HL-60/S4 treated with phorbol 12-myristate 13-acetate at 8.2 ng/mL for 4 days and 3 days (cell line): ENCODE measurements around the gene RAD51B.

Experiments used
- in situ Hi-C: fragments of 300-500 bp; cut with MboI; formaldehyde crosslinking; loops from 2 replicates; pipeline ENCODE4 v1.15.0; 2022; ENCODE audit warnings: low sequenced_read_pairs

Gene RAD51B

DNA sequence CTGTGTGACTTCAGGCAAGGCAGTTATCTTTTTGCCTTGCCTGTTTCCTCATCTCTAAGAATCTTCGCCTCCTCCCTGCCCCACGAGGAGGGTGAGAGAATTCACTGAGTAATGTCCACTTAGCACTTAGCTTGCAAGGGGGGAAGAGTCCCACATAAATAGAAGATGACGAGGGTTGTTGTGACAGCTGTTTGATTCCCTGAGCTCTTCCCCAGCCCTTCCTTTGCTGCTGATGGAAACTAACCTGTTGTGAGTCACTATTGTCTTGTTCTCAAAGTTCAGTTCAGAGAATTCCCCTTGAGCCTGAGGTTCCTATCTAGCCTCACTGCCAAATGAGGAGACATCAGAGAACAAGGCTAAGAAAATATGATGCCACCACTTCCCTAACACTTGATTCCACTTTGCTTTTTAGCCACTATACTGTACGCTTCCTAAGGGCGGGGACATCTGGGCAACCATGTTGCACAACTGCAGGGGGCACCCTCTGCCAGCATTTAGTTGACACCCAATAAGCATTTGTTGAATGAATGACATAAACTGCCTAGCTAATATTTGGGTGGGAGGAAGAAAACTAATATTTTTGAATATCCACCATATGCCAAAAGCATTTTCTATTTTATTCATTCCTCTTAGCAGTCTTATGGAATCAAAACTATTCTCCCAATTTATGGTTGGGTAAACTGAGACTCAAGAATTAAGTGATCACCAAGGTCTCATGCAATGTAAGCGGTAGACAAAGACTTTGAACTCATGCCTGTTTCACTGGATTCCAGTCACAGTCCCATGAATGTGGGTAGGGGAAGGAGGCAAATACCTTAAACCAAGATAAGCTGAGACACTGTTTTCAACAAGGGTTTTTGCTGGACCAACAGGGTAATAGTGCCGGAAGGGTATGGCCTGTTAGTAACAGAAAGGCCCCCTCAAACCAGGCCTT, 895.7 kb downstream of the RAD51B start:
- in situ Hi-C loops, result no loop called here

DNA sequence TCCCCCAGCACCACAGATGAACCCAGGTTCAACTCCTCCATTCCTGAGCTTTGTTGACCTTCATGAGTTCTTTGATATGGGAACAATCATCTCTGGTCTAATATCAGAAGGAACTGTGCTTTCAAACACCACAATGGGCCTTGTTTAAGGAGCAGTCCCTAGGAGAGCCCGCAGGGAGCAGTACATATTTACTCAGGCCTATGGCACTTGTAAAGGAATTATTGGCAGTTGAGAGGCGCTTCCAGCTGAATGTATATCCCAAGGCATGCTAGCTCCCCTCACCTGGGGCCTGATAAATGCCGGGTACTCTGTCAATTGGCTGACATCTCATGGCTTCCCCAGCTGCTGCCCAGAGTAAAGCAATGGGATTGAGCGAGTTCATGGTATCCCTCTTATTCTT, 897.1 kb downstream of the RAD51B start:
- in situ Hi-C loops, result no loop called here

DNA sequence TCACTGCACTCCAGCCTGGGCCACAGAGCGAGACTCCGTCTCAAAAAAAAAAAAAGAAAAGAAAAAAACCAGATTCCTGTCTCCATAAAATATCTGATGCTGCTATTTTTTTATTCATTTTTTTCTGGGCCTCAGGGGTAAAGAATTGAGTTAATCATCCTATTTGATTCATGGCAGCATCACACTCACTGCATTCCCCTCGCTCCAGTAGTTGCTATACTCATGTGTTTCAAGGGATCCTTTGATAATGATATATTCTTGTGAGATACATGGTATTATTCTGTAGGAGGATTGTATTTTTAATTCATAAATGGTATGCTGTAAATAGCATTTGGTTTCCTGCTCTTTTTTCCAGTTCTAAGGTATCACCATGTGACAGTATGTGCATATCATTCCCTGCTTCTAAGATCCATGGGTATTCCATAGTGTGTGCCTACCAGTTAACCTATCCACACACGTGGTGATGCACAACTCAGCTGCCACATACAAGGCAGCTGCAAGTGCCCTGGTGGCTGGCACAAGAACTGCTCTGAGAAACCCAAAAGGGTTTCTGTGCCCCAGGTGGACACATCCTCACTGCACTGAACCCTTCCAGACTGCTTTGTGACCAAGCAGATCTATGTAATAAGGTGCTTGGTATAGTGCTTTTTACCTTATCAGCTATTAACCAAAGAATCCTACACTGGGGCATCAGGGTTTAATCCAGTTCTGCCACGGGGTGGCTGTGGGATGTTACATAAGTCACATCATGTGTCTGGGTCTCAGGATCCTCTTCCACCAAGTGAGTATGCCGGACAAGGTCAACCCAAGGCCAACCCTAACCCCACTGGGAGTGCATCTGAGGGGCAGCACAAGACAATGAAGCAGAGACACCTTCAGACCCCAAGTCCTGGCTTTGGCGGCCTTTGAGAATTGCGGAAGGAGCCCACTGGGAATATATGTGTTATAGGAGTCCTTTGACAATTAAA, 898.7 kb downstream of the RAD51B start:
- in situ Hi-C loops, result no loop called here

DNA sequence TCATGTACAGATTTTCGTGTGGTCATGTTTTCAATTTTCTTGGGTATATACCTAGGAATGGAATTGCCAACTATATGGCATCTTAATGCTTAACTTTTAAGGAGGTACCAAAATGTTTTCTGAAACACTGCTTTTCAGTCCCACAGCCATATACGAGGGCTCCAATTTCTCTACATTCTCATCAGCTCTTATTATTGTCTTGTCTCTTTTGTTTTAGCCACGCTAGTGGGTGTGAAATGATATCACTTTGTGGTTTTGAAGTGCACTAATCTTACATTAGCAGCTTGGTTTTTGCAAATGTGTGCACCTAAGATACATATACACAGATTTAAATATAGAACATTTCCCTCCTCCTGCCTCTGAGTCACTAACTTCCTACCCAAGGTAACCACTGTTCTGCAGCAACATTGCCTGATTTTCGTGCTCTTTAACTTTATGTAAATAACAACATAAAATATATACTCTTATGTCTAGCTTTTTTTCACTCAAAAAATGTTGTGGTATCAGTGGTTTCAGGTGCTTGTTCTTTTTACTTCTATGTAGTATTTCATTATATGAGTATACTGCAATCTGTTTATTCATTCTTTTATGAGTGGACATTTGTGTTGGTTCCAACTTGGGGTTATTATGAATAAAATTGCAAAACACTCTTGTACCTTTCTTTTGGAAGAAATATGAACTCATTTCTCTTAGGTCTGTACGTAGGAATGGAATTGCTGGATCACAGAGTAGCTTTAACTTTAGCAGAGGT, 900.2 kb downstream of the RAD51B start:
- in situ Hi-C loops, result no loop called here

DNA sequence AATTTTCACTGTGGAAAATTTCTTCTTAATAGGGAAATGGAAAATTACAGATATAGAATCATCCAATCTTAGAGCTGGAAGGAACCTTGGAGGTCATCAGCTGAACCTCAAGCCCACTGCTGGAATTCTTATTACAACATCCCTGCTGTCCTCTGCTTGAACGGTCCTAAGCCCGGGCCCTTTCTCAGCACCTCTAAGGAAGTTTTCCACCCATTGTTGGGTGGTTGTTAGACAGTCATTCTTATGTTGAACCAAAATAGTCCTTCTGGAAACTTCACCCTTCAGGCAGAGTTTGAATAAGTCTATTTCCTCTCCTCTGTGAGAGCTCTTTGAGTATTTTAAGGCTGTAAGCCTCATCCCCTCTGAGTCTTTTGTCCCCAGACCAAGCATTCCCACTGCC, 902.6 kb downstream of the RAD51B start:
- in situ Hi-C loops, result no loop called here

DNA sequence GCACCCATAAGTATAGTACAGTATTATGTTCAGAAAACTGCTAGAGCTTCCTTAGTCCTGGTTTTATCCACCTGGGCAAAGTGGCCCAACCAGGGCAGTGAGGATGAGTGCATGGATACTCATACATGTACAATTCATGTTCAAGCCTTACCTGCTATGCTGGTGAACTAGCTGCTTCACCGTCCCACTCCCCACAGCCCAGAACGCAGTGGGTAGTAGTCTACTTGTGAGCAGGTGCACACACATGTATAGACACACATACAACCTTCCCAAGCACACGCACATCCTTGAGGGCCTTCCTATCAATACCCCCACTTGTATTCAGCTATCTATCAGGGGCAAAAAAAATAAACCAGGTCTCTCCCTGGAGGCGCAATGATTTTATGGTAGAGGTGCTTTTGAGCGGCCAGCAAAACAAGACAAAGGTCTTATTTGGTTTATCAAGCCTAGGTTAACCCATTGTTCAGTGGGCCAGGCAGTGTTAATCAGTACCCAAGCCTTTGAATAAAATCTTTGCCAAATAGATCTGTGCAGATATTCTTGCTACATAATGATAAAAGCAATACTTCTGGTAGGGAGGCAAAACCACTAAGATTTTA, 903.5 kb downstream of the RAD51B start:
- in situ Hi-C loops, result no loop called here

DNA sequence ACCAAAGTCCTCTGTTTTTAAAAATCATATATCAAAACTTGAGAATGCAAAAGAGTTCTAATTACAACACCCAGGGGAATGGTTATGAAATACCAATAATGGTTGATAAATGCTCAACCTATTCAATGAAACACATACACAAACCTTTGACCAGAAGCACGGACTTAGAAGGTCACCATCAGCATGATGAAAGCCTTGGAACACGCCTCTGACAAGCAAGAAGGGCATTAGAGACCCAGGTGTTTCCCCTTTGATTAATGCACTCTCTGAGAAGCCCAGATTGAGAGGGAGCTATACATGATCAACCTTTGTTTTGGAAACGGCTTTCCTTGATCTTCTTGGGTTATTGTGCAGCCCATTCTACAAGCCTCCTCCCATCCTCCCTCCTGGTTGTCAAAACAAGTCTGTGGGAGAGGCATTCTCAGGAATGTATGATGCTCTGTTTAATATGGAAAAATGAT, 904.3 kb downstream of the RAD51B start:
- in situ Hi-C loops, result no loop called here

DNA sequence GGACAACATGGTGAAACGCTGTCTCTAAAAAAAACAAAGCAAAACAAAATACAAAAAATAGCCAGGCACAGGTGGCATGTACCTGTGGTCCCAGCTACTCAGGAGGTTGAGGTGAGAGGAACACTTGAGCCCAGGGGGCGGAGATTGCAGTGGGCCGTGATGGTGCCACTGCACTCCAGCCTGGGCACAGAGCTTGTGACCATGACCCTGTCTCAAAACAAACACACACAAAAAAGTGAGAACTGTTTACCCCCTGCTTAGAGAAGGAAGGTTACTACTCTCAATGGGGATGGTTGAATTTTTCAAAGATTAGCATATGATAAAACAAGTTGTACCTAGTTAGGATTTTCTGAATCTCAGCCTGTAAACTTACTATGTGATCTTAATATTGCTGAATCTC, 905.3 kb downstream of the RAD51B start:
- in situ Hi-C loops, result no loop called here

DNA sequence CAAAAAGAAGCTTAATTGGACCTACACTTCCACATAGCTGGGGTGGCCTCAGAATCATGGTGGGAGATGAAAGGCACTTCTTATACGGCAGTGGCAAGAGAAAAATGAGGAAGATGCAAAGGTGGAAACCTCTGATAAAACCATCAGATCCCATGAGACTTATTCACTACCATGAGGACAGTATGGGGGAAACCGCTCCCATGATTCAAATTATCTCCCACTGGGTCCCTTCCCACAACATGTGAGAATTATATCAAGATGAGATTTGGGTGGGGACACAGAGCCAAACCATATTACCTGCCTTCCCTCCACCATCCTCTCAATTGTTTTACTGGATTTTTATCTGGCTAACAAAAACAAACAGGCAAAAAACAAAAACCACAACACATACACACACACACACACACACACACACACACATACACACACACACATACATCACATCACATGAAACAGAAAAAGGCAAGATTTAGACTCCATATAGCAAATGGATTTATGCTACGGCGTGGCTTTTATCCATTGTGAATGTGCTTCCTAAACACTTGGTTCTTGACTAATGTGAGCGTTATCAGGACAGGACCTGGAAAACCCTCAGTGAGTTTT, 906.6 kb downstream of the RAD51B start:
- in situ Hi-C loops, result no loop called here

DNA sequence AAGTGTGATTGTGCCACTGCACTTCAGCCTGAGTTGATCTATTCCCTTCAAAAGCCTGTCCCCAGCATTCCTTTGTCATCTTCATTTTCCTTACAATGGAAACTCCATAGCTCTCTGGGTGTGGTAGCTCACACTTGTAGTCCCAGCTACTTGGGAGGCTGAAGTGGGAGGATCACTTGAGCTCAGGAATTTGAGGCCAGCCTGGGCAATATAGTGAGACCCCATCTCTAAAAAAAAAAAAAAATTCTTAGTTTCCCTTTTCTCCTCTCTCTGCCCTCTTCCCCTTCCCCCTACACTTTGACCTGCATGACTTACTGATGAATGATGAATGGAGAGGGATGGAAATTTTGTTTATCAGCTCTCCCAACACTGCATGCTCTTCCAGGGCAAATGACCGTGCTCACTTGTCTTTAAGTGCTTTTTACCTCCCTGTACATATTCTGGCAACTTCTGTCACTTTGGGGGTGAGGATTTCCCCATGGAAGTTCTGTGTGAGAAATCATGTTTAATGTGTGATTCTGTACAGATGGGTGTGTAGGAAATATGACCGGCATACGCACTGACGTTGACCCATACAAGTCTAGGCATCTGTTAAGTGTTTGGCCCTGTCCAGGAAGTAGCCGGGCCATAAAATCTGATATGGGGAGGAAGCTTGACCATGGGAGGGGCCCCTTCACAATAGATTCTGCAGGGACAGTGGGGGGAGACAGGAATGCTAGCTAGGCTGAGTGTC, 907.9 kb downstream of the RAD51B start:
- in situ Hi-C loops, result no loop called here

DNA sequence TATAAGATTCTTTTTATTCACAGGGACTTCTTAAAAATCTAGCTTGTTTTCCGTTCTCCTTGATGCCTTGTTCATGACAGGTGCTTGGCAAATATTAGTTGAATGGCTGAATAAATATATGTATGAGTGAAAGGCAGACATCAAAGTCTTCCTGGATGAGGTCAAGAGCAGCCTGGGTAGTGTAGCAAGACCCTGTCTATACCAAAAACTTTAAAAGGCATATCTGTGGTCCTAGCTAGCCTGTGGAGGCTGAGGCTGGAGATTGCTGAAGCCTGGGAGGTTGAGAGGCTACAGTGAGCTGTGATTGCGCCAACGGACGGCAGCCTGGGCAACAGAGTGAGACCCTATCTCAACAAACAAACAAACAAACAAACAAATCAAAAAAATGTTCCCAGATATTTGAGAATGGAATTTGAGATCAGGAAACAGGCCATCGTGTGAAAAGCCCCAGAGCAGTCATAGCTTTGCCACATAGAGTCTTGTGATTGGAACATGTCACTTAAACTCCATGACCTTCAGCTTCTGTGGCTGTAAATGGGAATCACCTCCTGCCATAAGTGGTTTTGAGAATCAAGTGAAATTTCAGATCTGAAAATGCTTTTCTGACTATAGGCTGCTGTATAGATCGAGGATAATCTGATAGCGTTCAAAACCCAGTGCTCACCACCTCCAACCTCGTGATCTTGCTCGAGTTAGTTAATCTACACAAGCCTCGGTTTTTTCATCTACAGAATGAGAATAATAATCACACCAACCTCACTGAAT, 908.9 kb downstream of the RAD51B start:
- in situ Hi-C loops, result no loop called here

DNA sequence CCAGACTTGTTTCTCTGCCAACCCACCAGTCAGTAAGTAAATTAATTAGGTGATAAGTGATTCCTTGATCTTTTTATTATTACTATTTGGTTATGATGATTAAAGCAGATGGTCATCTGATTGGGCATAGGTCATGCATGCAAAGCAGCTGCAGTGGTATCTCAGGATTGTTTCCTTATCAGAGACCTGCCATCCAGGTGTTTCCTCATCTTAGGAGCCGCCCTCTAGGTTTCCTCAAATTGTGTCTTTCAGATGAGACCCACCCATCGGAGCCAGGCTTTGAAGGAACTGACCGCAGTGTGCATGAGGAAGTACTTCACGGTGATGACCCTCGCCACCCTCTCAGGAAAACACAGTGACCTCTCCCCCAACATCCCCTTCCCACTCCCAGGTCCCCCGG, 910.0 kb downstream of the RAD51B start:
- in situ Hi-C loops, result no loop called here

DNA sequence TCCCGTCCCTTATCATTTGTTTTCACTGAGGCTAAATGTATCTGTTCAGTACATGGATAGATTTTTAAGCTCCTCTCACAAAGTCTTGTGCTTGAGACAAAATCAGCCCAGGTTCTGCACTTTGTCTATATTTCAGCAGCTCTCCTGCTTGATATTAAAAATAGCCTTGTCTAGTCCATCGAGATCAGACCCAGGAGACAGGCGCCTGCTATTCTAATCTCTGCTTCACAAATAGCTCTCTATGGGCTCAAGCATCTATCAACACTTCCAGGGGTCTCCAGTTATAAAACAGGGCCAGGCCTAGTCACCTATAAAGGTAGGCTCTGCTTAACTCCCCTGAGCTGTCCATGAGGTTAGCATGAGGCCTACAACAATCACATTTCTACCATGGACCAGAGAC, 910.8 kb downstream of the RAD51B start:
- in situ Hi-C loops, result no loop called here

DNA sequence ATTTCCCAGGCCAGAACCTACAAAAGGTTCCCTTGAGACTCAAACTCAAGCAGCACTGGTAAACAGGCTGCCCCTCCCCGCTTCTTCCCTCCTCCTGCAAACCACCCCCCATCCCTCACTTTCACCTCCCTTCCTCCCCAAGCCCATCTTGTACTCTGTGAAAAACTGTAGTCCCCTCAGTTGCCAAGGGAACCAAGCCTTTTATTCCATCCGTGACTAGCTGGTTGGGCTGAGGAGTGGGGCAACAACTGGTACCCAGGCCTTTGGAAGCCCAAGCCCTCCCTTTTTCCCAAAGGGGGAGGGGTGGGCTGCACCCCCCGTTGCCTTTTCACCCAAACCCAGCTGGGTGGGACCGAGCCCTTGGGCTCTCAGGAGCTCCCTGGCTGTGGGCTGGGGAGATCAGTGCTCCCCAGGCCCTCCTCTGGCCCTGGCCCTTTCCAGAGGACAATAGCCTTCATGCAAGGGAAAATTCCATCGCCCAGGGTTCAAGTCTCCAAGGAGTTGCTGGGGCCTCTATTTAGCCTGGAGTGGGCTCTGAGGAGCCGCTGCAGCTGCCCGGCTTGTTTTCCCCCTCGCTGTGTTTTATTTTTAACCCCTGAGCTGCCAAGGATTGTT, 911.3 kb downstream of the RAD51B start:
- in situ Hi-C loops, result no loop called here

DNA sequence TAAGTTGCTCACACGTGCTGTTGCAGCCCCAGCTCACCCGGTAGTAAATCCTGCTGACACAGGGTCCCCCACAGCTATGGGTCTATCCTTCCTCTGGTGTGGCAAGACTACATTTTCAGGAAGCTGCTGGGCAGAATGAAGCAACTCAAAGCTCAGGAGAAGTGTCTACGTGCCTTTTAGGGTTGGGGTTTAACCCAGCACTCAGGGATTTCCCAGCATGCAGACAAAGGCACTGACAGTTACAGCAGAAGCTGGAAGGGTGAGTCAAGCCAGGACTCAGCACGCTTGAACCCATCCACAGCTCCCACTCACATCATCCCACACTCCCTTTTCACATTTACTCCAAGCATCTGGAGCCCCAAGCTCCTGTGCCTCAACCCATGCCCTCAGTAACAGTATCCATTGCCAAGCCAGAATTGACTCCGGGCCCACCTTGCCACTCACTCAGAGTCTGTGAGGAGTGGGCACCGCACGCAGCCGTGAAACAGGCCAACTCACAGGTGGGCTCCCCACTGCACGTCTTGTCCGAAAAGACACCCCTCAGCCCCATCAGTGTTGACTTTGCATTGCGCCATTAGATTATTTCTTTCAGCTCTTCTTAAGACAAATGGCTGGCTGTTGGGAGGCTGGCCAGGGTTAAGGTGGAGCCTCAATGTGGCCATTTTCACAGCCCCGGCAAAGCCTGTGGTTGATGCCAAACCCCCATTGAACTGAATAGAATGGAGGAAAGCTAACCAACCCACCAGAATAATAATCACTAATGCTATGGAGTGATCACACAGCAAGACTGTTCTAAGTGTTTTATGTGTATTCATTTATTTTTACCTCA, 913.7 kb downstream of the RAD51B start:
- in situ Hi-C loops, result no loop called here

DNA sequence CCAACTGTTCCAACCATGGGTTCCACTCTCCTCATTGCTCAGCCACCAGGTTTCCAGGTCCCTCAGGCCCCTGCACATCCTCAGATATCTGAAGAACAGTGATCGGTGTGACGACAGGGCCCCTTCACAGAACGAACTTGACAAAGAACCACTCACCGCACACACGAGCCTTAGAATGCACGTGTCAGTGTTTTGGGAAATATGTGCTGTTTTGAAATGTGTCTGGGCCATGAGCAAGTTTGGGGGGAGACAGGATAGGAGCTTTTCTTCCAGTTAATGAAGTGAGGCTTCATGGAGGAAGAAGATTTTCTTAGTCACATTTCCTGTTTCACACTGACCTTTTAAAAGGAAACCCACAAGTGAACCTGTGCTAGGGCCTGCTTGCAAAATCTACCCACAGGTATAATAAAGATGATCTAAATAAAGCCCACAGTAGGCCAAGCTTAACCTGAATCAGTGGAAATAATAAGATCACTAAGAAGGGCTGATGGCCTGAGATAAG, 914.7 kb downstream of the RAD51B start:
- in situ Hi-C loops, result no loop called here

DNA sequence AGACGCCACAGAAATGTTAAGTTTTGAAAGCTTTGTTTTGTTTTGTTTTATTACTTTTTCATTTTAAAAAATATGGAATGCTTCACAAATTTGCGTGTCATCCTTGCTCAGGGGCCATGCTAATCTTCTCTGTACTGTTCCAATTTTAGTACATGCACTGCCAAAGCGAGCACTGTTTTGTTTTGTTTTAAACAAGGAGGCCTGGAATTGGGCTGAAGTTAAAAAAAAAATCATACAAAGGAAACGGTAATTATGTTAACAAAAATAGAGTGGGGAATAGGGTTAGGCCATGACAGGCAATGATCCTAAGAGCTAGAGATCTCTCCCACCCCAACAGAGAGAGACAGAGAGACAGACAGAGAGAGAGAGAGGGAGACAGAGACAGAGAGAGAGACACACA, 916.3 kb downstream of the RAD51B start:
- in situ Hi-C loops, result no loop called here
